Muscle of back (tissue), 13 donors: ENCODE data around the gene ZNF641. TPM values are rescaled to one million over a fixed set of nuclear protein-coding genes. Genes with fewer than 3 reads are reported as not detected.

ENCODE experiments used
- DNase-seq, 3 donors: peaks; one replicate each; pipeline versions ENCODE4 v3.0.0 to v3.0.0-alpha.2; 2013
- long read RNA-seq, 9 donors: transcript quantifications; one replicate each; lab custom pipeline, GENCODE V29; 2026
- polyA plus RNA-seq, 10 donors: library from polyadenylated mRNA; unstranded; fragments of 120-200 nt; gene quantifications; one replicate each; pipeline ENCODE4 v1.2.1, GENCODE V29; 2013; ENCODE audit not compliant: insufficient read length in 10 of 10

The ZNF641 gene
- polyA plus RNA-seq, result 10 to 100 TPM; 12.8 to 21.8 (median 14.4) TPM
- long read RNA-seq, donor 1, partial matches to known transcripts, result 0 of 1 reads
- long read RNA-seq, donor 1, other reads (novel, unspliced or antisense), result 0 of 1 reads
- long read RNA-seq, donor 2, partial matches to known transcripts, result 5 of 7 reads
- long read RNA-seq, donor 2, other reads (novel, unspliced or antisense), result 0 of 7 reads
- long read RNA-seq, donor 3, result 0 reads
- long read RNA-seq, donor 4, result 0 reads
- long read RNA-seq, donor 5, partial matches to known transcripts, result 0 of 2 reads
- long read RNA-seq, donor 5, other reads (novel, unspliced or antisense), result 0 of 2 reads
- long read RNA-seq, donor 6, full-length matches to known transcripts, result 6 of 6 reads
- long read RNA-seq, donor 6, partial matches to known transcripts, result 0 of 6 reads
- long read RNA-seq, donor 6, other reads (novel, unspliced or antisense), result 0 of 6 reads
- long read RNA-seq, donor 7, result 0 reads
- long read RNA-seq, donor 8, partial matches to known transcripts, result 0 of 1 reads
- long read RNA-seq, donor 8, other reads (novel, unspliced or antisense), result 0 of 1 reads
- long read RNA-seq, donor 9, result 0 reads

DNA sequence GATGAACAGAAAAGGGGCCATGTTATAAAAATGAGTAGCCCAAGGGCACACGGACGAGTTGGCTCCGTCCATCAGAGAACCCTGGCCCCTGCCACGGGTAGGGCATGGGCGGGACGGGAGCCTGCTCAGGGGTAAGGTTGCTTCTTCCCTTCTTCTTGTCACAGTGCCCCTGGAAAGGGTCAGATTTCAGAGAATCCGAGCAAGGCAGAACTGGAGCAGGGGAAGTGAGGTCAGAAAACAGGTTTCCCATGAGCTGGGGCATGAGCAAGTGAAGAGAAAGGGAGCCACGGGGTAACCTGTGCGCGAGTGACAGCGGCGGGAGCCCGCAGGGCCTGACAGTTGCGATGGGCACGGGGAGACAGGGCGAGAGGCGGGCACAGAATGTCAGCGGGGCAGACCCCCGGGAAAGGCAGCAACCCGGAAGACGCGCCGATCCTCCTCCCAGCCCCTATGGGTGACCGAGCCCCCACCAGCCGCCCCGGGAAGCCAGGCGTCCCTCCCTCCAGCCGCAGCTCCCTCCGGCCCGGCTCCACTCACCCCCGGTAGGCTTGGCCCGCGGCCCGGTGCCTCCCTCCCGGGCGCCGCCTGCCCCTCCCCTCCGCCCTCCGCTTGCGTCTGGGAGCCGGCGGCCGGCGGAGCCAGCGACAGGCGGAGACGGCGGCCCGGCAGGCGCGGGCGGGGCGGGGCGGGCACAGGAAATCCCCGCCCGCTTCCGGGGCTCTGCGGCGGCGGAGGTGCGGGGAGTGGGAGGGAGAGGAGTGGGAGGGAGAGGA is at the start of gene ZNF641:
Gene ZNF641 (minus strand): TSS at position 671 of the 773 bp plus-strand sequence. CDS start 2,829 bp downstream, outside the sequence.
- peak; percentile 66 to 90 (median 73) for DNase-seq

DNA sequence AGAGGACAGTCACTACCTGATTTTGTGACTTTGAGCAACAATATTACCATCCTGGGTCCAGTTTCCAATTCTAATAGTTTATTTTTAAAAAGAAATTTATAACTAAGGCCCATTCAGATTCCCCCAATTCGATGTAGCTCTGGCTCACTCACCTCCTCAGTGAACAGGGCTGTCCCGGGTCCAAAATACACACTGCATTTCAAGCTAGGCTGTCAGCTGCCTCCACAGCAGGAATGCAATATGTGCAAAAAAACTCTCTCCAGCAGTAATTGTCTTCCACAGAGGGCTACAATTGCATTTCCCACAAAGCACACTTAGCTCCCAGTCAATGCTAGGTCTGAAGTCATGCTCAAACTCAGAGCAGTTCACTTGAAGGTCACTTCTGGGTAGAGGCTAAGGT is 39.3 kb upstream of the ZNF641 start:
- DNase-seq, result peak in 1 of 3 donors; percentile 13

DNA sequence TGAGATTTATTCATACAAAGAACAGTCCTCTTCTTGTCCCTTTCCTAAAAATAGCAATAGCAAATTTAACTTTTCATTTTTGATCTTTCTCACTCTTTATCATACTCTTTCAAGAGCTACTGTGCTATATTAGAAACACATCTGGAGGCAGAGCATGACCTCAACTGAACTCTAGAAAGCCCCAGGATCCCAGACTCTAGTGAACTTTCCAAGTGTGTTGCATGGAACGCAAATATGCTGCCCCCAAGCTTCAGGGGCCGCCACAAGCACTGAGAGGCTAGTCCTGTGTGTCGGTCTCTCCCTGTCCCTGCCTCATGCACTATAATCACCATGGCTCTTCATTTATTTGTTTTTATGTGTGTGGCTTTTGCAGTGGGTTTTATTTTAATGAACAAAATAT is 38.7 kb upstream of the ZNF641 start:
- DNase-seq, result no peak

GRCh38 chr12:48388938-48389337 is 38.2 kb upstream of the ZNF641 start:
- peak in 1 of 3 donors; percentile 12 for DNase-seq

GRCh38 chr12:48388460-48388859 is 37.7 kb upstream of the ZNF641 start:
- peak; percentile 11 to 61 (median 29) for DNase-seq

DNA sequence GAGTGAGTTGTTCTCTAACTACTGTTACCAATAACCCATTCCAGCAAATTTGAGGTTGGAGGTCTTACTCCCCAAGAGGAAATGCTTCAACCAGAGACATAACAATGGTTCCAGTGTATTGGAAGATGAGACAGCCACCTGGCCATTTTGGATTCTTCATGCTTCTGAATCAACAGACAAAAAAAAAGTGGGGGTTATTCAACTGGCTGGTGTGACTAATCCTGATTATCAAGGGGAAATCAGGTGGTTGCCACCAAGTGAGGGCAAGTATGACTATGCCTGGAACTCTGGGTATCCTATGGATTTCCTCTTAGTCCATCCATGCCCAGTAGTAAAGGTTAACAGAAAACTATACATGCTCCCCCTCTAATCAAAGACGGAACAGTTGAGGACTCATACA is 29.9 kb upstream of the ZNF641 start:
- no peak for DNase-seq

- DNase-seq, result no peak
Observed at GRCh38 chr12:48379794-48380193, 29.1 kb upstream of the ZNF641 start.

DNA sequence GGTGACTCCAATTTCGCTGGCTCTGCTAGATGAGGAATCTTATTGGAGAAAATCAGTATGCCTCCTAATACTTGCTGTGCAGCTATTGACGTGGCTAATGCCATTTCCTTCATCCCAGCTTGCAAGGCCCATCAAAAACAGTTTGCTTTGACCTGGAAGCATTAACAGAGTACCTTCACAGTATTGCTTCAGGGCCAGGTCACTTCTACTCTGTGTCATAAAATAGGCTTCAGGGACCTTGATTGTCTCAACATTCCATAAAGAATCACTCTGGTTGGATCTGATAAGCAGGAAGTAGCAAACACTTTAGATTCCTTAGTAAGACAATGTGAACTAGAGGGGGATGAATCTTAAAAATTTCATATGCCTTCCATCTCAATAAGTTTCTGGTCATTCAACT is 26.9 kb upstream of the ZNF641 start:
- DNase-seq, result no peak

- no peak for DNase-seq
Observed at GRCh38 chr12:48374164-48374563, 23.4 kb upstream of the ZNF641 start.

- no peak for DNase-seq
Observed at GRCh38 chr12:48366131-48366530, 15.4 kb upstream of the ZNF641 start.

DNA sequence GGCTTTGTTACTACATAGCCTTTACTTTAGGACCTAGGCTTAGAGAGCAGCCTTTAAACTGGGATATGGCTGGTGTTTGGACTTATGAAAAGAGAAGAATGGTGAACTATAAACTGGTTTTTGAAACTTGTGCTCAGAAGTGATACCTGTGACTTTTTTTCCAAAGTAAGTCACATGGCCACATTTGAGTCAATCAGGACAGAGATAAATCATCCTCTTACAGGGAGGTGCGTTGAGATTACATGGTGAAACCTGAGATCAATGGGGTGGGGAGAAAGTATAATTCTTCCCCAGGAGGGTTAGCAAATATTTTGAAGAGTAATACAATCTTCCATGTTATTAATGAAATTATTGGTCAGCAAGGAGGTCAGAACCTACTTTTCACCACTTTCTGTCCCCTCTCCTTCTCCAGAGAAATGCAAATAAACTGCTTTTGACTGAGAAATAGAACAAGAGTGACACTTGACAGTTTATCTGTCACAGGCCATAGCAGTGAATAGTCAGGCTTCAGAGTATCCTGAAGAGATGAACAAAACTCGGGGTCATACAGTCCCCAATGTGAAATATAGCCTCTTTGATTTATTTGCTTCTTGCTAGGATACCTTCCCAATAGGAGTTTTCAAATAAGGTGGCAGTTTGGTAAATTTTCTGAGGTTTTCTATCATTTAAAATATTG is 11.1 kb upstream of the ZNF641 start:
- DNase-seq, result no peak

- DNase-seq, result peak in 1 of 3 donors; percentile 19
Observed at GRCh38 chr12:48358937-48359513, 8.3 kb upstream of the ZNF641 start.

GRCh38 chr12:48356041-48356768 is 5.5 kb upstream of the ZNF641 start:
- no peak for DNase-seq

- no peak for DNase-seq
Observed at GRCh38 chr12:48352157-48352760, 1.5 kb upstream of the ZNF641 start.

GRCh38 chr12:48351022-48351708 is 446 bp upstream of the ZNF641 start:
- peak; percentile 48 to 90 (median 71) for DNase-seq

GRCh38 chr12:48349471-48349870 is 1.2 kb downstream of the ZNF641 start:
- DNase-seq, result peak; percentile 31 to 83 (median 76)

- DNase-seq, result no peak
Observed at GRCh38 chr12:48342980-48343379, 7.7 kb downstream of the ZNF641 start.

DNA sequence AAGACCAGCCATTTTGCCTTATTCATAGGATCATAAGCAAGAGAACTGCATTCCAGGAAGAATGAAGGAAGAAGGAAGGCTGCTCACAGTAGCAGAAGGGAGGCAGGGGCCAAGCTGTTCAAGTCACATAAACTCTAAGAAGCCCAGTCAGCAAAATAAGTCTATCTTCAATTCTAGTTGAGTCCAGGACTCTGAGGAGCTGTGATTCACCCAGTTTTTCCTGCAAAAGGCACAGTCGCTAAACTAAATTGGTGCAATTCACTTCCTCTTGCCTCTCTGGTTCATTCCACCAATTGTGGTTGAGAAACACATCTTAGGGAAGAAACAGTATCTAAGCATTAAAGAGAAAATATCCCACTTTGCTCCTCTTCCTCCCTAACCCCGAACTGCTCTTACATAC is 9.8 kb downstream of the ZNF641 start:
- DNase-seq, result no peak

DNA sequence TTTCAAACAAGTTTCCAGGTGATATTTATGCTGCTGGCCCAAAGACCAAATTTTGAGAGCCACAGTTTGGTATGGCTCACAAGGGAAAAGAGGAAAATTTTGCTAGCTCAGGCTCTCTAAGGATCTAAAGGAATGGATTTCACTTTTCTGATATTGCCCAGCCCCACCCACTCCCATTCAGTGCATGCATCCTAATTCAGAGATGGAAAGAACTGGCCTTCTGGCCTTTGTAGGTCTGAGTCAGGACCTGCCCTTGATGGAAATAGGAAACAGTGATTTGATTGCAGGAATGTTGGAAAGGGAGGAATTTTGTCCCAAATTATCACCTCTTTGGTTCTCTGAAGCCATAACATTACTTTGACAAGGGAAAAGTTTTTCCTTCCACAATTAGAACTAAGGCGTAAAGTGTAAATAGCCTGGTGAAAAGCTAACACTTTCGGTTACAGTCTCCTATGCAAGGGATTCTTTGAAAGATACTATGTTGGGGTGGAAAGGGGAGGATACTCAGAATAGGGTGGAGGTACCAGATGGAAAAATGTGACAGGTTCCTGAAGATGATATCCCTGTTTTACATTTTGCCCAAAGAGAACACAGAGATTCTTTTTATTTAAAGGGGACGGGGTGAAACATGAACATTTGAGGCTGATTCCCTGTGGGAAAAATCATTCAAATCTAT is 11.1 kb downstream of the ZNF641 start:
- DNase-seq, result no peak
